Calu3 (cell line): ENCODE results near the gene SERPINB1. TPM values are rescaled to one million over a fixed set of nuclear protein-coding genes. Genes with fewer than 3 reads are reported as not detected.
"Not testable (repeated sequence)": the region's sequence is repeated elsewhere in the genome, so short reads cannot be mapped to it uniquely, and the experiment has no call there.

Experiments used
- BruUV-seq: library from RNA; stranded (reverse); fragments of 400-500 nt; replicated peaks from 2 replicates; lab custom pipeline; 2021; lab: Mats Ljungman, UMichigan
- CTCF ChIA-PET: fragments of 300-600 bp; sonication (Branson Sonifier 250); formaldehyde crosslinking; loops from one replicate; lab custom pipeline; 2022; ENCODE audit warnings: antibody characterized with exemption; lab: Charles Lee
- DNase-seq: peaks from one replicate; pipeline ENCODE4 v3.0.0; 2022
- H3K27ac Mint-ChIP-seq: one replicate; pipeline ENCODE4 v1.8.0; 2022; ENCODE audit warnings: mixed read lengths; ENCODE audit not compliant: unreplicated experiment
- H3K27me3 Mint-ChIP-seq: one replicate; pipeline ENCODE4 v1.8.0; 2022; ENCODE audit warnings: mixed read lengths; ENCODE audit not compliant: unreplicated experiment
- H3K36me3 Mint-ChIP-seq: one replicate; pipeline ENCODE4 v1.8.0; 2022; ENCODE audit warnings: mild to moderate bottlenecking, moderate library complexity, mixed read lengths; ENCODE audit not compliant: insufficient read depth, unreplicated experiment
- H3K4me1 Mint-ChIP-seq: one replicate; pipeline ENCODE4 v1.8.0; 2022; ENCODE audit warnings: mild to moderate bottlenecking, low read depth, mixed read lengths; ENCODE audit not compliant: unreplicated experiment
- H3K4me3 Mint-ChIP-seq: one replicate; pipeline ENCODE4 v1.8.0; 2022; ENCODE audit warnings: mild to moderate bottlenecking, low read depth, moderate library complexity, mixed read lengths; ENCODE audit not compliant: unreplicated experiment
- H3K9me3 Mint-ChIP-seq: one replicate; pipeline ENCODE4 v1.8.0; 2022; ENCODE audit warnings: low read depth, mixed read lengths; ENCODE audit not compliant: unreplicated experiment
- CTCF ChIP-seq: fragments of 200-600 bp; IDR thresholded peaks from one replicate; pipeline ENCODE4 v1.8.0; 2022; ENCODE audit warnings: antibody characterized with exemption; ENCODE audit not compliant: unreplicated experiment
- intact Hi-C: fragments of 100-400 bp; cut with micrococcal nuclease; formaldehyde crosslinking; loops from one replicate; pipeline ENCODE4 v1.10.0; 2022; ENCODE audit not compliant: unreplicated experiment
- total RNA-seq: library from RNA; stranded (reverse); gene quantifications from 2 replicates; pipeline ENCODE4 v1.2.3, GENCODE V29; 2022

Gene SERPINB1
- total RNA-seq, 1 experiment from 2014 or later = 56.3 TPM

GRCh38 chr6:2854396-2854982 lies 12.8 kb upstream of the SERPINB1 start:
- peaks cover 26% of the 10 kb centered on the region for H3K36me3 Mint-ChIP-seq
- DNase-seq = no peak
- H3K27ac Mint-ChIP-seq = peak overlapping the region; percentile 97
- no TSS peak for BruUV-seq
- H3K4me1 Mint-ChIP-seq = peaks cover 59% of the 10 kb centered on the region
- CTCF ChIA-PET = interaction anchor here (0.6 kb wide), 1 partner anchor 57 kb away, joined by 4 read pairs; no protein-coding TSS in a partner anchor
- H3K27me3 Mint-ChIP-seq = no peaks in the 10 kb centered on the region
- intact Hi-C loops = loop anchor here (2.0 kb wide), 1 partner anchor 56 kb away; no protein-coding TSS in a partner anchor
- no peaks in the 10 kb centered on the region for H3K9me3 Mint-ChIP-seq
- TF ChIP-seq CTCF = no peak
- H3K4me3 Mint-ChIP-seq = peak overlapping the region; percentile 37

GRCh38 chr6:2853769-2854395 lies 12.2 kb upstream of the SERPINB1 start:
- DNase-seq = peak; percentile 73
- Mint-ChIP-seq H3K27ac (peak overlapping the region; percentile 97), H3K4me3 (peak overlapping the region; percentile 37), H3K36me3 (peaks cover 26% of the 10 kb centered on the region), H3K4me1 (peaks cover 53% of the 10 kb centered on the region), H3K9me3 (no peaks in the 10 kb centered on the region), H3K27me3 (no peaks in the 10 kb centered on the region)
- CTCF ChIA-PET = no interaction called here
- no peak for TF ChIP-seq CTCF
- intact Hi-C loops = loop anchor here (2.0 kb wide), 1 partner anchor 57 kb away; no protein-coding TSS in a partner anchor
- BruUV-seq = TSS peak; percentile 40

- peaks cover 26% of the 10 kb centered on the region for H3K36me3 Mint-ChIP-seq
- H3K9me3 Mint-ChIP-seq, DNase-seq, BruUV-seq, H3K27me3 Mint-ChIP-seq, intact Hi-C loops, CTCF ChIA-PET: not testable (repeated sequence)
- H3K4me3 Mint-ChIP-seq = peak overlapping the region; percentile 37
- H3K4me1 Mint-ChIP-seq = peaks cover 49% of the 10 kb centered on the region
- H3K27ac Mint-ChIP-seq = peak overlapping the region; percentile 97
Measured at GRCh38 chr6:2853378-2853768, 11.7 kb upstream of the SERPINB1 start.

GRCh38 chr6:2852921-2853322 lies 11.3 kb upstream of the SERPINB1 start:
- Mint-ChIP-seq H3K27me3 (no peaks in the 10 kb centered on the region), H3K36me3 (peaks cover 25% of the 10 kb centered on the region), H3K27ac (peak overlapping the region; percentile 97), H3K4me1 (peaks cover 45% of the 10 kb centered on the region), H3K9me3 (no peaks in the 10 kb centered on the region), H3K4me3 (peak overlapping the region; percentile 37)
- DNase-seq = no peak
- CTCF ChIA-PET = no interaction called here
- intact Hi-C loops = no loop called here
- BruUV-seq = no TSS peak
- no peak for TF ChIP-seq CTCF

- no TSS peak for BruUV-seq
- DNase-seq = no peak
- TF ChIP-seq CTCF = no peak
- no peak overlapping the region for H3K4me3 Mint-ChIP-seq
- H3K9me3 Mint-ChIP-seq = no peaks in the 10 kb centered on the region
- CTCF ChIA-PET = no interaction called here
- H3K27ac Mint-ChIP-seq = peak overlapping the region; percentile 97
- H3K27me3 Mint-ChIP-seq = no peaks in the 10 kb centered on the region
- intact Hi-C loops = no loop called here
- H3K4me1 Mint-ChIP-seq = peaks cover 41% of the 10 kb centered on the region
- H3K36me3 Mint-ChIP-seq = peaks cover 21% of the 10 kb centered on the region
Measured at GRCh38 chr6:2852514-2852855, 10.8 kb upstream of the SERPINB1 start.
